GM23338 (cell line): ENCODE data around the gene CTNND2. TPM values are rescaled to one million over a fixed set of nuclear protein-coding genes. Genes with fewer than 3 reads are reported as not detected.

Experiments
- ATAC-seq: fragments of 200-7000 bp; cut with Tn5 transposase; 3 replicates; pipeline ENCODE4 v1.9.1; 2020
- DNase-seq: peaks from one replicate; pipeline ENCODE4 v3.0.0-alpha.2; 2015; ENCODE audit warnings: low spot score
- H2AFZ ChIP-seq: fragments of 200-600 bp; sonication (generic); 2 replicates; pipeline ENCODE4 v1.8.0; 2016; ENCODE audit warnings: antibody characterized with exemption, mild to moderate bottlenecking, moderate library complexity
- H3F3A ChIP-seq: fragments of 200-600 bp; sonication (generic); replicated peaks from 2 replicates; pipeline ENCODE4 v1.8.0; 2017; ENCODE audit warnings: antibody characterized with exemption, mixed run types, low read depth
- H3K27ac ChIP-seq: fragments of 200-600 bp; sonication (generic); 2 replicates; pipeline ENCODE4 v1.6.1; 2016; ENCODE audit warnings: low read depth
- H3K27me3 ChIP-seq: fragments of 200-600 bp; sonication (generic); 2 replicates; pipeline ENCODE4 v1.8.0; 2016; ENCODE audit warnings: mild to moderate bottlenecking, mixed run types, moderate library complexity; ENCODE audit not compliant: insufficient read depth
- H3K36me3 ChIP-seq: fragments of 200-600 bp; sonication (generic); 2 replicates; pipeline ENCODE4 v1.8.0; 2016; ENCODE audit warnings: mild to moderate bottlenecking; ENCODE audit not compliant: insufficient read depth
- H3K4me1 ChIP-seq: fragments of 200-600 bp; sonication (generic); 2 replicates; pipeline ENCODE4 v1.8.0; 2016; ENCODE audit warnings: mild to moderate bottlenecking, moderate library complexity; ENCODE audit not compliant: insufficient read depth
- H3K4me2 ChIP-seq: fragments of 200-600 bp; sonication (generic); 2 replicates; pipeline ENCODE4 v1.7.1; 2017; ENCODE audit warnings: mixed run types
- H3K4me3 ChIP-seq: fragments of 200-600 bp; sonication (generic); 2 replicates; pipeline ENCODE4 v1.6.1; 2016; ENCODE audit warnings: mixed run types
- H3K79me2 ChIP-seq: fragments of 200-600 bp; sonication (generic); replicated peaks from 2 replicates; pipeline ENCODE4 v1.8.0; 2017; ENCODE audit warnings: mild to moderate bottlenecking; ENCODE audit not compliant: insufficient read depth
- H3K9me2 ChIP-seq: fragments of 200-600 bp; sonication (generic); 2 replicates; pipeline ENCODE4 v1.8.0; 2017; ENCODE audit not compliant: insufficient read depth
- H4K20me1 ChIP-seq: fragments of 200-600 bp; sonication (generic); replicated peaks from 2 replicates; pipeline ENCODE4 v1.8.0; 2017; ENCODE audit warnings: mild to moderate bottlenecking; ENCODE audit not compliant: insufficient read depth
- H3K27ac Mint-ChIP-seq: 2 replicates; pipeline ENCODE4 v1.8.0; 2020; ENCODE audit warnings: inconsistent platforms, mild to moderate bottlenecking, moderate library complexity, mixed read lengths
- H3K27me3 Mint-ChIP-seq: 3 replicates; pipeline ENCODE4 v1.8.0; 2022; ENCODE audit warnings: low read depth, mild to moderate bottlenecking, moderate library complexity, mixed read lengths, inconsistent platforms; ENCODE audit not compliant: insufficient read depth, poor library complexity
- H3K36me3 Mint-ChIP-seq: 3 replicates; pipeline ENCODE4 v1.8.0; 2021; ENCODE audit warnings: low read depth, mild to moderate bottlenecking, inconsistent platforms, moderate library complexity, mixed read lengths
- H3K4me1 Mint-ChIP-seq: 3 replicates; pipeline ENCODE4 v1.8.0; 2020; ENCODE audit warnings: mild to moderate bottlenecking, inconsistent platforms, mixed read lengths
- H3K4me3 Mint-ChIP-seq: 3 replicates; pipeline ENCODE4 v1.8.0; 2021; ENCODE audit warnings: moderate library complexity, mild to moderate bottlenecking, inconsistent platforms, mixed read lengths
- H3K9me3 Mint-ChIP-seq: 3 replicates; pipeline ENCODE4 v1.8.0; 2020; ENCODE audit warnings: moderate library complexity, mild to moderate bottlenecking, inconsistent platforms, mixed read lengths
- CREB1 ChIP-seq: fragments of 250-450 bp; sonication (Bioruptor Pico); IDR thresholded peaks from 2 replicates; pipeline ENCODE4 v1.5.0; 2020; ENCODE audit warnings: low read depth, mild to moderate bottlenecking, moderate library complexity
- CTCF ChIP-seq, 2 experiments: fragments of 200-600 bp in 1 of 2; sonication (generic) in 1 of 2; conservative IDR thresholded peaks; 2 replicates each; pipeline versions ENCODE4 v1.5.1 to v1.6.1; 2016 to 2017; ENCODE audit warnings: antibody characterized with exemption in 2 of 2, low read depth in 2 of 2, mild to moderate bottlenecking in 2 of 2, moderate library complexity in 1 of 2
- EZH2 ChIP-seq: fragments of 200-600 bp; sonication (generic); IDR thresholded peaks from one replicate; pipeline ENCODE4 v1.8.0; 2017; ENCODE audit warnings: antibody characterized with exemption, mild to moderate bottlenecking, low read depth; ENCODE audit not compliant: unreplicated experiment
- EZH2phosphoT487 ChIP-seq: fragments of 200-600 bp; sonication (generic); IDR thresholded peaks from one replicate; pipeline ENCODE4 v1.8.1; 2018; ENCODE audit warnings: antibody characterized with exemption; ENCODE audit not compliant: unreplicated experiment
- JUNB ChIP-seq: IDR thresholded peaks from one replicate; pipeline ENCODE4 v1.6.1; 2016; ENCODE audit warnings: antibody characterized with exemption; ENCODE audit not compliant: unreplicated experiment
- NANOG ChIP-seq: IDR thresholded peaks from 2 replicates; pipeline ENCODE4 v1.6.1; 2016; ENCODE audit warnings: antibody characterized with exemption, borderline replicate concordance
- POLR2AphosphoS5 ChIP-seq: IDR thresholded peaks from 2 replicates; pipeline ENCODE4 v1.6.1; 2016; ENCODE audit warnings: antibody characterized with exemption, low read depth
- STAT1 ChIP-seq: IDR thresholded peaks from one replicate; pipeline ENCODE4 v1.6.1; 2016; ENCODE audit warnings: antibody characterized with exemption; ENCODE audit not compliant: unreplicated experiment
- ZNF114 ChIP-seq: fragments of 250-450 bp; sonication (Bioruptor Pico); IDR thresholded peaks from 2 replicates; pipeline ENCODE4 v1.5.0; 2020; ENCODE audit warnings: mild to moderate bottlenecking, moderate library complexity
- ZNF331 ChIP-seq: fragments of 250-450 bp; sonication (Bioruptor Pico); IDR thresholded peaks from 2 replicates; pipeline ENCODE4 v1.5.0; 2020; ENCODE audit warnings: low read depth, mild to moderate bottlenecking, moderate library complexity
- ZNF462 ChIP-seq: fragments of 250-450 bp; sonication (Bioruptor Pico); IDR thresholded peaks from 2 replicates; pipeline ENCODE4 v1.5.0; 2020; ENCODE audit warnings: mild to moderate bottlenecking, moderate library complexity
- polyA plus RNA-seq: library from polyadenylated mRNA; unstranded; fragments of >200 nt; fragmentation: Nextera tagmentation; extraction: Ambion mirVana; gene quantifications from 2 replicates; pipeline ENCODE4 v1.2.1, GENCODE V29; 2016
- total RNA-seq: library from RNA; depleted of rRNA; stranded (reverse); fragments of >200 nt; shearing (Covaris generic); gene quantifications from 2 replicates; pipeline ENCODE4 v1.2.3, GENCODE V29; 2014
- TF ChIP-seq, protein P1 (sequence below): IDR thresholded peaks from one replicate; pipeline ENCODE4 v1.6.1; 2018; ENCODE audit warnings: antibody characterized with exemption; ENCODE audit not compliant: unreplicated experiment
- TF ChIP-seq, protein P2 (sequence below): IDR thresholded peaks from 2 replicates; pipeline ENCODE4 v1.6.1; 2016; ENCODE audit warnings: antibody characterized with exemption

The CTNND2 gene
- total and polyA plus RNA-seq, 2 experiments from 2014 or later, result 5.1 to 7.0 TPM

DNA sequence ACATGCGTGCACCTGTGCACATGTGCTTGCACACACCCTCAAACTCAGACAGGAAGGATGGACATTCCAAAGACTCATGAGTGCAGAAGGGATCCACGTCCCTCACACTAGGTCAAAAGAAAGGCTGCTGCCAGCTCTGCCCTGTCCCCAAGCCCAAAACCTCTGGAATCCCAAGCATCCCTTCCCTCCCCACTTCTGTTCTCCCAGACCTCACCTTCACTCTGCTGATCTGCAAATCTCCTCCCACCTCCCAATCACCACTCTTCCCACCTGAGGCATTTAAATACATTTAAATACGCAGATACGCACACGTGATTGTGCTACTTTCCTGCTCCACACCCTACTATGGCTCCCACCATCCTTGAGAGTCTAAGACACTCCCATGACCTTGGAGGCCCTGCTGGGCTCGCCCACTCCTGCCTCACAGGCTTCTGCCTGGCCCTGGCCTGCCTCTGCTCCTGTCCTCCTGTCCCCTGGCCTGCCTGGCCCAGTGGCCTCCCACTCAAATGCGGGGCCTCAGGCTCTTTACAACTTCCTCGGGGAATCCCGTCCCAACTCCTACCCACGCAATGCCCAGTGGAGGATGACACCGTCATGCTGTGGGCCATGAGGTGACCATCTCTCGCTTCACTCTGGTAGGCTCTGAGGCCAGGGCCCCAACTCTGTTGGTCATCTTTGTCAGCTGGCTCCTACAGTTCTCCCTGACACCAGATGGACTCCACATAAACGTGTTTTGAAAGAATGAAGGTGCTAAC lies 664.8 kb downstream of the CTNND2 start:
- Histone ChIP-seq H4K20me1 (no peaks in the 10 kb centered on the region), H3K4me2 (no peak overlapping the region), H3K36me3 (no peaks in the 10 kb centered on the region), H3K27me3 (no peaks in the 10 kb centered on the region), H2AFZ (no peak overlapping the region), H3K9me2 (peaks cover 3% of the 10 kb centered on the region; the same call in 1 of the 2 replicates), H3K79me2 (no peaks in the 10 kb centered on the region), H3K4me3 (no peak overlapping the region), H3K27ac (no peak overlapping the region), H3F3A (no peaks in the 10 kb centered on the region), H3K4me1 (peaks cover 8% of the 10 kb centered on the region; the same call in 1 of the 2 replicates)
- ATAC-seq (peak; percentile 48; the same call in 2 of the 3 replicates), DNase-seq (peak; percentile 57)
- no peak overlapping the region for H3K27ac Mint-ChIP-seq
- TF ChIP-seq ZNF331 (CRISPR knock-in tag) (no peak), JUNB (no peak), ZNF114 (CRISPR knock-in tag) (no peak), NANOG (no peak), POLR2AphosphoS5 (no peak), ZNF462 (CRISPR knock-in tag) (no peak), EZH2 (no peak), EZH2phosphoT487 (no peak), STAT1 (no peak), CREB1 (CRISPR knock-in tag) (no peak), CTCF (conservative IDR thresholded peaks at IDR 0.05; ENCODE audit: low read depth in 2 of 2) (no peak)
- TF ChIP-seq, protein P1, sequence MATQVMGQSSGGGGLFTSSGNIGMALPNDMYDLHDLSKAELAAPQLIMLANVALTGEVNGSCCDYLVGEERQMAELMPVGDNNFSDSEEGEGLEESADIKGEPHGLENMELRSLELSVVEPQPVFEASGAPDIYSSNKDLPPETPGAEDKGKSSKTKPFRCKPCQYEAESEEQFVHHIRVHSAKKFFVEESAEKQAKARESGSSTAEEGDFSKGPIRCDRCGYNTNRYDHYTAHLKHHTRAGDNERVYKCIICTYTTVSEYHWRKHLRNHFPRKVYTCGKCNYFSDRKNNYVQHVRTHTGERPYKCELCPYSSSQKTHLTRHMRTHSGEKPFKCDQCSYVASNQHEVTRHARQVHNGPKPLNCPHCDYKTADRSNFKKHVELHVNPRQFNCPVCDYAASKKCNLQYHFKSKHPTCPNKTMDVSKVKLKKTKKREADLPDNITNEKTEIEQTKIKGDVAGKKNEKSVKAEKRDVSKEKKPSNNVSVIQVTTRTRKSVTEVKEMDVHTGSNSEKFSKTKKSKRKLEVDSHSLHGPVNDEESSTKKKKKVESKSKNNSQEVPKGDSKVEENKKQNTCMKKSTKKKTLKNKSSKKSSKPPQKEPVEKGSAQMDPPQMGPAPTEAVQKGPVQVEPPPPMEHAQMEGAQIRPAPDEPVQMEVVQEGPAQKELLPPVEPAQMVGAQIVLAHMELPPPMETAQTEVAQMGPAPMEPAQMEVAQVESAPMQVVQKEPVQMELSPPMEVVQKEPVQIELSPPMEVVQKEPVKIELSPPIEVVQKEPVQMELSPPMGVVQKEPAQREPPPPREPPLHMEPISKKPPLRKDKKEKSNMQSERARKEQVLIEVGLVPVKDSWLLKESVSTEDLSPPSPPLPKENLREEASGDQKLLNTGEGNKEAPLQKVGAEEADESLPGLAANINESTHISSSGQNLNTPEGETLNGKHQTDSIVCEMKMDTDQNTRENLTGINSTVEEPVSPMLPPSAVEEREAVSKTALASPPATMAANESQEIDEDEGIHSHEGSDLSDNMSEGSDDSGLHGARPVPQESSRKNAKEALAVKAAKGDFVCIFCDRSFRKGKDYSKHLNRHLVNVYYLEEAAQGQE, result no peak
- TF ChIP-seq, protein P2, sequence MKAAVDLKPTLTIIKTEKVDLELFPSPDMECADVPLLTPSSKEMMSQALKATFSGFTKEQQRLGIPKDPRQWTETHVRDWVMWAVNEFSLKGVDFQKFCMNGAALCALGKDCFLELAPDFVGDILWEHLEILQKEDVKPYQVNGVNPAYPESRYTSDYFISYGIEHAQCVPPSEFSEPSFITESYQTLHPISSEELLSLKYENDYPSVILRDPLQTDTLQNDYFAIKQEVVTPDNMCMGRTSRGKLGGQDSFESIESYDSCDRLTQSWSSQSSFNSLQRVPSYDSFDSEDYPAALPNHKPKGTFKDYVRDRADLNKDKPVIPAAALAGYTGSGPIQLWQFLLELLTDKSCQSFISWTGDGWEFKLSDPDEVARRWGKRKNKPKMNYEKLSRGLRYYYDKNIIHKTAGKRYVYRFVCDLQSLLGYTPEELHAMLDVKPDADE, result no peak
- peaks cover 10% of the 10 kb centered on the region for H3K4me1 Mint-ChIP-seq
- peaks cover 6% of the 10 kb centered on the region; the same call in 2 of the 3 replicates for H3K36me3 Mint-ChIP-seq
- no peak overlapping the region for H3K4me3 Mint-ChIP-seq
- no peaks in the 10 kb centered on the region for H3K27me3 Mint-ChIP-seq
- H3K9me3 Mint-ChIP-seq, result no peaks in the 10 kb centered on the region; the same call in 2 of the 3 replicates
